ENCODE data around the gene ZBTB7B.

Gene ZBTB7B

GRCh38 chr1:155002464-155003226, at the start of gene ZBTB7B:
TSS of gene ZBTB7B (plus strand) at chr1:155002802. CDS start at chr1:155014661, 11,859 bp downstream.
- DNase-seq: no peak

- DNase-seq: no peak
Measured at GRCh38 chr1:154953611-154954038, 49.0 kb upstream of the ZBTB7B start.

GRCh38 chr1:154954541-154954940, 48.1 kb upstream of the ZBTB7B start:
- no peak for DNase-seq

- DNase-seq: peak; percentile 91
Measured at GRCh38 chr1:154955039-154955717, 47.4 kb upstream of the ZBTB7B start.

GRCh38 chr1:154955718-154956543, 46.7 kb upstream of the ZBTB7B start, which contains the start of gene PBXIP1:
TSS of gene PBXIP1 (minus strand) at chr1:154956099. CDS start at chr1:154953721, 2,378 bp downstream.
- DNase-seq: peak; percentile 74

- DNase-seq: no peak
Measured at GRCh38 chr1:154956544-154956941, 46.1 kb upstream of the ZBTB7B start.

- no peak for DNase-seq
Measured at GRCh38 chr1:154957091-154957657, 45.4 kb upstream of the ZBTB7B start.

GRCh38 chr1:154958036-154958435, 44.6 kb upstream of the ZBTB7B start:
- no peak for DNase-seq

- DNase-seq: no peak
Measured at GRCh38 chr1:154958681-154959425, 43.7 kb upstream of the ZBTB7B start.

GRCh38 chr1:154959426-154959780, 43.2 kb upstream of the ZBTB7B start:
- DNase-seq: no peak

- no peak for DNase-seq
Measured at GRCh38 chr1:154960446-154961136, 42.0 kb upstream of the ZBTB7B start.

GRCh38 chr1:154961207-154962155, 41.1 kb upstream of the ZBTB7B start, which contains the start of gene PYGO2:
TSS of gene PYGO2 (minus strand) at chr1:154961782. CDS start at chr1:154961576, 206 bp downstream.
- DNase-seq: peak; percentile 77

- DNase-seq: no peak
Measured at GRCh38 chr1:154962156-154962749, 40.3 kb upstream of the ZBTB7B start.

GRCh38 chr1:154962795-154963330, 39.7 kb upstream of the ZBTB7B start:
- DNase-seq: no peak

- DNase-seq: no peak
Measured at GRCh38 chr1:154963643-154964042, 39.0 kb upstream of the ZBTB7B start.

- DNase-seq: no peak
Measured at GRCh38 chr1:154964359-154964758, 38.2 kb upstream of the ZBTB7B start.

- no peak for DNase-seq
Measured at GRCh38 chr1:154966111-154966510, 36.5 kb upstream of the ZBTB7B start.

- DNase-seq: no peak
Measured at GRCh38 chr1:154967331-154967950, 35.2 kb upstream of the ZBTB7B start.

- DNase-seq: no peak
Measured at GRCh38 chr1:154968731-154969130, 33.9 kb upstream of the ZBTB7B start.
